Heart left ventricle (tissue), 16 donors: ENCODE data around the gene ALAD. TPM values are rescaled to one million over a fixed set of nuclear protein-coding genes. Genes with fewer than 3 reads are reported as not detected.
A peak's percentile ranks its signal among the peaks of the same experiment; 100 is the strongest.
"Not testable (repeated sequence)": the region's sequence is repeated elsewhere in the genome, so short reads cannot be mapped to it uniquely, and the experiment has no call there.

Source experiments
- ATAC-seq, 4 donors: fragments of 200-7000 bp; cut with Tn5 transposase; one replicate each; pipeline ENCODE4 v1.9.1; 2020 to 2022; ENCODE audit warnings: moderate library complexity in 4 of 4, mild to moderate bottlenecking in 3 of 4, moderate number of reproducible peaks in 1 of 4
- DNase-seq, 5 donors: peaks; one replicate each; pipeline ENCODE4 v3.0.0-alpha.2; 2020
- H3K27ac ChIP-seq, 12 donors: fragments of 200-600 bp; sonication (generic) in 4 of 12; one replicate each; pipeline versions ENCODE4 v1.5.0 to v1.8.0; 2016 to 2022; ENCODE audit warnings: mild to moderate bottlenecking in 2 of 12
- H3K27me3 ChIP-seq, 9 donors: fragments of 200-600 bp; sonication (generic) in 2 of 9; one replicate each; pipeline versions ENCODE4 v1.5.1 to v1.8.0; 2016 to 2022; ENCODE audit warnings: mild to moderate bottlenecking in 3 of 9
- H3K36me3 ChIP-seq, 9 donors: fragments of 200-600 bp; sonication (generic) in 2 of 9; one replicate each; pipeline versions ENCODE4 v1.5.0 to v1.8.0; 2018 to 2022; ENCODE audit warnings: mild to moderate bottlenecking in 2 of 9
- H3K4me1 ChIP-seq, 12 donors: fragments of 200-600 bp; sonication (generic) in 4 of 12; one replicate each; pipeline versions ENCODE4 v1.5.0 to v1.8.0; 2016 to 2022; ENCODE audit warnings: mild to moderate bottlenecking in 3 of 12
- H3K4me3 ChIP-seq, 12 donors: fragments of 200-600 bp; sonication (generic) in 4 of 12; one replicate each; pipeline versions ENCODE4 v1.5.0 to v1.8.0; 2017 to 2022; ENCODE audit warnings: mild to moderate bottlenecking in 9 of 12, moderate library complexity in 4 of 12
- H3K9me3 ChIP-seq, 12 donors: fragments of 200-600 bp; sonication (generic) in 4 of 12; one replicate each; pipeline versions ENCODE4 v1.5.0 to v1.8.0; 2016 to 2022; ENCODE audit warnings: mild to moderate bottlenecking in 1 of 12
- POLR2A ChIP-seq, 2 donors: fragments of 450-650 bp; IDR thresholded peaks; one replicate each; pipeline ENCODE4 v1.6.1; 2017; ENCODE audit warnings: antibody characterized with exemption in 2 of 2, mild to moderate bottlenecking in 2 of 2, moderate library complexity in 2 of 2
- WGBS, 4 donors: extraction: QIAGEN DNeasy Blood & Tissue Kit in 2 of 4; methylation state at CpG; one replicate each; pipeline versions ENCODE4 v1.1.5 to v1.1.7; 2013 to 2018; 5-methylcytosine and 5-hydroxymethylcytosine counted together
- intact Hi-C, 10 donors: fragments of 100-400 bp; cut with DNase I; formaldehyde crosslinking; loops; one replicate each; pipeline versions ENCODE4 v1.11.1 to v1.14.2; 2022
- polyA plus RNA-seq, 2 donors: library from polyadenylated mRNA; stranded (reverse); fragments of 200-250 nt; gene quantifications; one replicate each; pipeline ENCODE4 v1.2.3, GENCODE V29; 2013
- total RNA-seq, 9 donors: library from RNA; depleted of rRNA in 2 of 9; stranded (reverse); fragments of >200 nt in 2 of 9; fragmentation: NEBNext Ultra II Directional in 3 of 9; extraction: Animal tissue kit (Norgen Biotek cat#: 25700) in 3 of 9; gene quantifications; one replicate each; pipeline versions ENCODE4 v1.1.0 to v1.2.4, GENCODE V29; 2016 to 2023
- TF ChIP-seq, protein P1 (sequence below), 12 donors: fragments of 200-600 bp; sonication (generic) in 4 of 12; IDR thresholded peaks; one replicate each; pipeline versions ENCODE4 v1.5.0 to v1.8.0; 2018 to 2022; ENCODE audit warnings: antibody characterized with exemption in 12 of 12, mild to moderate bottlenecking in 5 of 12
- donor health status: ischemic (EF 13 %, LVEDD 7.1; RV severe dilation, severe dysfunction).
- donor health status: healthy with polysubstance abuse.
- donor health status: DM: no; HTN: yes; CAD: no.
- donor health status: DM: no; HTN: no; CAD: no.
- donor health status: ischemic (EF 25% LVEDD 6.9; RV normal size, moderate dysfunction).
- donor health status: ischemic (EF 25% LVEDD 5.7; RV mildly dilated, moderate dysfunction).
- donor health status: healthy.
- donor health status: DM: yes; HTN: yes; CAD: no.
- donor health status: ischemic (EF 35%, LVEDD 5.7; RV mildly dilated, moderate dysfunction).
- donor health status: nonischemic (EF 11% LVEDD 7.7; RV severe dilation, severe dysfunction).
- donor health status: DM: yes; HTN: yes; CAD: no.
- donor health status: PGD.
- donor health status: ischemic (EF 29% LVEDD 5.4; RV normal size, mild dysfunction).
- donor health status: nonischemic (EF 23%, LVEDD 6.1; RV moderate dilation, normal function).

Gene ALAD
- total and polyA plus RNA-seq, 11 donors = 39.8 to 153 (median 85.6) TPM

DNA sequence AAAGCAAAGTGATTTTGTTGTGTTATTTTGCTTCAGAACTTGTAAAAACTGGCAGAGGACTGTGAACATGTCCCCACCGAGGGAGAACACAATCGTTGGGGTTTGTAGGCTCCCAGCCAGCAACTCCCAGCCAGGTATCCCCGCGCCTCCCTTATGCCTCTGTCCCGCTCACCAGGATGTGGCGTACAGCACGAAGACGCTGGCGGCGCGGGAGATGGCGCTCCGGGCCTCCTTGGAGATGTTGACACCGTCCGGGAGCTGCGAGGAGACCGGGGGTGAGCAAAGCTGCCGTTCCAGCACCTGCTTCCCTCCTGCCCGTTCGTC is 8.8 kb upstream of the ALAD start:
- H3K27ac ChIP-seq = peak overlapping the region; percentile 85 to 99 (median 97)
- intact Hi-C loops = loop anchor here in 8 of 10 donors (1.0 to 10.0 kb wide), 6 partner anchors 9 to 135 kb away; partner anchors contain the start of genes CDC26 (in 6 of the 8), PRPF4 (in 6 of the 8) and ALAD (in 1 of the 8)
- H3K36me3 ChIP-seq = peaks cover 0 to 23% (median 18%) of the 10 kb centered on the region in 9 donors
- TF ChIP-seq, protein P1, sequence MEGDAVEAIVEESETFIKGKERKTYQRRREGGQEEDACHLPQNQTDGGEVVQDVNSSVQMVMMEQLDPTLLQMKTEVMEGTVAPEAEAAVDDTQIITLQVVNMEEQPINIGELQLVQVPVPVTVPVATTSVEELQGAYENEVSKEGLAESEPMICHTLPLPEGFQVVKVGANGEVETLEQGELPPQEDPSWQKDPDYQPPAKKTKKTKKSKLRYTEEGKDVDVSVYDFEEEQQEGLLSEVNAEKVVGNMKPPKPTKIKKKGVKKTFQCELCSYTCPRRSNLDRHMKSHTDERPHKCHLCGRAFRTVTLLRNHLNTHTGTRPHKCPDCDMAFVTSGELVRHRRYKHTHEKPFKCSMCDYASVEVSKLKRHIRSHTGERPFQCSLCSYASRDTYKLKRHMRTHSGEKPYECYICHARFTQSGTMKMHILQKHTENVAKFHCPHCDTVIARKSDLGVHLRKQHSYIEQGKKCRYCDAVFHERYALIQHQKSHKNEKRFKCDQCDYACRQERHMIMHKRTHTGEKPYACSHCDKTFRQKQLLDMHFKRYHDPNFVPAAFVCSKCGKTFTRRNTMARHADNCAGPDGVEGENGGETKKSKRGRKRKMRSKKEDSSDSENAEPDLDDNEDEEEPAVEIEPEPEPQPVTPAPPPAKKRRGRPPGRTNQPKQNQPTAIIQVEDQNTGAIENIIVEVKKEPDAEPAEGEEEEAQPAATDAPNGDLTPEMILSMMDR (IDR thresholded peaks at IDR 0.05) = no peak
- TF ChIP-seq POLR2A (IDR thresholded peaks at IDR 0.05) = no peak
- no peaks in the 10 kb centered on the region for H3K9me3 ChIP-seq
- peak in 1 of 4 donors; percentile 4 for ATAC-seq
- peak overlapping the region; percentile 61 to 97 (median 80) for H3K4me3 ChIP-seq
- 0 to 1% (median 0%) methylated on average over 8 to 20 of the region's 20 CpGs for WGBS, 4 donors
- peaks cover 0 to 28% (median 12%) of the 10 kb centered on the region in 12 donors for H3K4me1 ChIP-seq
- no peaks in the 10 kb centered on the region for H3K27me3 ChIP-seq
- DNase-seq = no peak

DNA sequence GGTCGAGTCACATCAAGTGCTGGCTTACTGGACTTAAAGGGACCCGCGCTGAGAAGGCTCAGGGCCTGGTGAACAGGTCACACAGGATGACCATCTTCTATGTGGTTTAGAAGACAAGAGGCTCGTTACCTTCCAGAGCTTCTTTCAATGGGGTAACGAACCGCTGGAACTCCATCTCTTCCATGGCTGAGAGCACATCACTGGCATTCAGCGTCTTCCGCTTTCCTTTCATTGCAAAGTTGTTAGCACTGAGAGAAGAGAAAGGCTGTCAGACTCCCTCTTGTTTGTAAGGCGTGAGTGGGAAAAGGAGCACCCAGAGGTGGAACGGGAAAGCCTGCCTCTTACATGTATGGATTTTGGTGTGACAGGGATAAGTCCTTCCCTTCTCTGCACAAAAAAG is 8.4 kb upstream of the ALAD start:
- 42 to 49% (median 47%) methylated on average over 10 of the region's 10 CpGs for WGBS, 4 donors
- DNase-seq = no peak
- intact Hi-C loops = loop anchor here in 5 of 10 donors (5.0 to 10.0 kb wide), 3 partner anchors 97 to 135 kb away; partner anchors contain the start of genes CDC26 (in 4 of the 5) and PRPF4 (in 4 of the 5)

DNA sequence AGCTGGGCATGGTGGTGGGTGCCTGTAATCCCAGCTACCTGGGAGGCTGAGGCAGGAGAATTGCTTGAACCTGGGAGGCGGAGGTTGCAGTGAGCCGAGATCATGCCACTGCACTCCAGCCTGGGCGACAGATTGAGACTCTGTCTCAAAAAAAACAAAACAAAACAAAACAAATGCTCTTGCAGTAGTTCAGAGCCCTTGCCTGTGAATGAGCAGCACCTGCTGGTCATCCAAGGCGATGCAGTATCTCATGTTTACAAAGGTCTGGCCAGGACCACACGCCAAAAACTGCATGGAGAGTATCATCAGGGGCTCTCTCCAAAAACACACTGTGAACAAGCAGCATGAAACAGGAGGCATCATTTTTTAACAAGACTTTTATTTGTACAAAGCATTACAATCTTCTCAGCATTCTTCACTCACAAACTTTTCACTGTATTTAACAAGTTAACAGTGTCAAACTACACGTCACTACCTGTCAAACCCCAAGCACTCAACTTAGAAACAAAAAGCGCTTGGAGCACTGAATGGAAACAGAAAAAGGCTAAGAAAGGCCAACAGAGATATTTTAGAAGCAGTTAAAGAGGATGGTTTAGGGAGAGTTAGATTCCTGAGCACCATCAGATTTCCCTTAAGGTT is 5.9 kb upstream of the ALAD start:
- Histone ChIP-seq H3K4me1 (peaks cover 0 to 44% (median 12%) of the 10 kb centered on the region in 12 donors), H3K36me3 (peaks cover 0 to 23% (median 18%) of the 10 kb centered on the region in 9 donors), H3K27ac (peak overlapping the region in 4 of 12 donors; percentile 13 to 52 (median 34))
- TF ChIP-seq, protein P1 (IDR thresholded peaks at IDR 0.05) = peak; percentile 63 to 81 (median 72)
- ATAC-seq (peak in 1 of 4 donors; percentile 13), DNase-seq (peak; percentile 37 to 72 (median 57))
- intact Hi-C loops = loop anchor here in 7 of 10 donors (2.0 to 10.0 kb wide), 4 partner anchors 95 to 132 kb away; partner anchors contain the start of genes CDC26 (in 4 of the 7) and PRPF4 (in 4 of the 7)
- H3K9me3 ChIP-seq, H3K4me3 ChIP-seq, H3K27me3 ChIP-seq: not testable (repeated sequence)
- 23 to 29% (median 26%) methylated on average over 7 of the region's 7 CpGs for WGBS, 4 donors

More for the DNA sequence above, 8.4 kb upstream of the ALAD start:
- no peaks in the 10 kb centered on the region for H3K9me3 ChIP-seq
- H3K27ac ChIP-seq = peak overlapping the region in 11 of 12 donors; percentile 85 to 99 (median 97)
- peak overlapping the region; percentile 61 to 97 (median 80) for H3K4me3 ChIP-seq
- peaks cover 0 to 31% (median 12%) of the 10 kb centered on the region in 12 donors for H3K4me1 ChIP-seq
- TF ChIP-seq POLR2A (IDR thresholded peaks at IDR 0.05) = no peak
- TF ChIP-seq, protein P1 (IDR thresholded peaks at IDR 0.05) = no peak
- no peaks in the 10 kb centered on the region for H3K27me3 ChIP-seq
- no peak for ATAC-seq
- H3K36me3 ChIP-seq = peaks cover 0 to 23% (median 18%) of the 10 kb centered on the region in 9 donors

DNA sequence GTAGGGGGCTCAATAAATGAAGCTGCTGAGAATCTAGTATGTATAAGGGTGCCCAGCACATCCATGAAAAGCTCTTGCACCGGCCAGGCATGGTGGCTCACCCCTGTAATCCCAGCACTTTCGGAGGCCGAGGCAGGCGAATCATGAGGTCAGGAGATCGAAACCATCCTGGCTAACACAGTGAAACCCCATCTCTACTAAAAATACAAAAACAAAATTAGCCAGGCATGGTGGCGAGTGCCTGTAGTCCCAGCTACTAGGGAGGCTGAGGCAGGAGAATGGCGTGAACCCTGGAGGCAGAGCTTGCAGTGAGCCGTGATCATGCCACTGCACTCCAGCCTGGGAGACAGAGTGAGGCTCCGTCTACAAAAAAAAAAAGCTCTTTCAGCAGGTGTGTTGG is 5.3 kb upstream of the ALAD start:
- Histone ChIP-seq H3K4me1 (peaks cover 0 to 49% (median 13%) of the 10 kb centered on the region in 12 donors), H3K36me3 (peaks cover 0 to 23% (median 18%) of the 10 kb centered on the region in 9 donors), H3K27ac (peak overlapping the region in 4 of 12 donors; percentile 13 to 52 (median 34))
- H3K4me3 ChIP-seq, DNase-seq, H3K9me3 ChIP-seq, H3K27me3 ChIP-seq, ATAC-seq: not testable (repeated sequence)
- intact Hi-C loops = loop anchor here in 7 of 10 donors (2.0 to 10.0 kb wide), 4 partner anchors 94 to 132 kb away; partner anchors contain the start of genes CDC26 (in 4 of the 7) and PRPF4 (in 4 of the 7)
- 84 to 92% (median 87%) methylated on average over 9 of the region's 9 CpGs for WGBS, 4 donors
